HL-60 (cell line): ENCODE data around the gene AGR2.

Experiments
- GABPA ChIP-seq: IDR thresholded peaks from 2 replicates; pipeline ENCODE4 v1.6.1; 2012; ENCODE audit warnings: low read depth
- POLR2AphosphoS5 ChIP-seq: IDR thresholded peaks from 2 replicates; pipeline ENCODE4 v1.6.1; 2012; ENCODE audit warnings: low read depth
- TF ChIP-seq, protein P1 (sequence below): IDR thresholded peaks from one replicate; pipeline ENCODE4 v1.5.1; 2011; ENCODE audit warnings: low read length, control low read depth, inconsistent platforms; ENCODE audit not compliant: insufficient read depth
- TF ChIP-seq, protein P2 (sequence below): IDR thresholded peaks from 2 replicates; pipeline ENCODE4 v1.6.1; 2012; ENCODE audit warnings: low read depth; ENCODE audit not compliant: insufficient replicate concordance

DNA sequence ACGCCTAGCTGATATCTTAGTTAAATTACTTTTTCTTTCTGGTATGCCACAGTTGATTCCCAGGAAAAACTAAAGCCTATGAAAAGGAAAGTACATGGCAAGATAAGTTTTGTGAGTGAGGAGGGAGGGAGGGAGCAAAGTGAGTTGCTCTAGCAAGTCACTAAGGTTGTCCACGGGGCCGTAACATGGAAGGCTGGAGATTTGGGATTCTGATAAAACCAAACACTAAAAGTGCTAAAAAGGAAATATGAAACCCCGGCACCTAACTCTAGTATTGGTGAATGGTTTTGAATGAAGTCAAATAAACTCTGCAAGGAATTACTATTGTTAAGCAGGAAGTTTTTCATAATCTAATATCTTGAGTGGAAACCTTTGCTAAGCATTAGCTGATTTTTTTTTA, 1.7 kb downstream of the AGR2 start:
- TF ChIP-seq, protein P1, sequence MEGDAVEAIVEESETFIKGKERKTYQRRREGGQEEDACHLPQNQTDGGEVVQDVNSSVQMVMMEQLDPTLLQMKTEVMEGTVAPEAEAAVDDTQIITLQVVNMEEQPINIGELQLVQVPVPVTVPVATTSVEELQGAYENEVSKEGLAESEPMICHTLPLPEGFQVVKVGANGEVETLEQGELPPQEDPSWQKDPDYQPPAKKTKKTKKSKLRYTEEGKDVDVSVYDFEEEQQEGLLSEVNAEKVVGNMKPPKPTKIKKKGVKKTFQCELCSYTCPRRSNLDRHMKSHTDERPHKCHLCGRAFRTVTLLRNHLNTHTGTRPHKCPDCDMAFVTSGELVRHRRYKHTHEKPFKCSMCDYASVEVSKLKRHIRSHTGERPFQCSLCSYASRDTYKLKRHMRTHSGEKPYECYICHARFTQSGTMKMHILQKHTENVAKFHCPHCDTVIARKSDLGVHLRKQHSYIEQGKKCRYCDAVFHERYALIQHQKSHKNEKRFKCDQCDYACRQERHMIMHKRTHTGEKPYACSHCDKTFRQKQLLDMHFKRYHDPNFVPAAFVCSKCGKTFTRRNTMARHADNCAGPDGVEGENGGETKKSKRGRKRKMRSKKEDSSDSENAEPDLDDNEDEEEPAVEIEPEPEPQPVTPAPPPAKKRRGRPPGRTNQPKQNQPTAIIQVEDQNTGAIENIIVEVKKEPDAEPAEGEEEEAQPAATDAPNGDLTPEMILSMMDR, result no peak
- no peak for TF ChIP-seq GABPA
- TF ChIP-seq, protein P2, sequence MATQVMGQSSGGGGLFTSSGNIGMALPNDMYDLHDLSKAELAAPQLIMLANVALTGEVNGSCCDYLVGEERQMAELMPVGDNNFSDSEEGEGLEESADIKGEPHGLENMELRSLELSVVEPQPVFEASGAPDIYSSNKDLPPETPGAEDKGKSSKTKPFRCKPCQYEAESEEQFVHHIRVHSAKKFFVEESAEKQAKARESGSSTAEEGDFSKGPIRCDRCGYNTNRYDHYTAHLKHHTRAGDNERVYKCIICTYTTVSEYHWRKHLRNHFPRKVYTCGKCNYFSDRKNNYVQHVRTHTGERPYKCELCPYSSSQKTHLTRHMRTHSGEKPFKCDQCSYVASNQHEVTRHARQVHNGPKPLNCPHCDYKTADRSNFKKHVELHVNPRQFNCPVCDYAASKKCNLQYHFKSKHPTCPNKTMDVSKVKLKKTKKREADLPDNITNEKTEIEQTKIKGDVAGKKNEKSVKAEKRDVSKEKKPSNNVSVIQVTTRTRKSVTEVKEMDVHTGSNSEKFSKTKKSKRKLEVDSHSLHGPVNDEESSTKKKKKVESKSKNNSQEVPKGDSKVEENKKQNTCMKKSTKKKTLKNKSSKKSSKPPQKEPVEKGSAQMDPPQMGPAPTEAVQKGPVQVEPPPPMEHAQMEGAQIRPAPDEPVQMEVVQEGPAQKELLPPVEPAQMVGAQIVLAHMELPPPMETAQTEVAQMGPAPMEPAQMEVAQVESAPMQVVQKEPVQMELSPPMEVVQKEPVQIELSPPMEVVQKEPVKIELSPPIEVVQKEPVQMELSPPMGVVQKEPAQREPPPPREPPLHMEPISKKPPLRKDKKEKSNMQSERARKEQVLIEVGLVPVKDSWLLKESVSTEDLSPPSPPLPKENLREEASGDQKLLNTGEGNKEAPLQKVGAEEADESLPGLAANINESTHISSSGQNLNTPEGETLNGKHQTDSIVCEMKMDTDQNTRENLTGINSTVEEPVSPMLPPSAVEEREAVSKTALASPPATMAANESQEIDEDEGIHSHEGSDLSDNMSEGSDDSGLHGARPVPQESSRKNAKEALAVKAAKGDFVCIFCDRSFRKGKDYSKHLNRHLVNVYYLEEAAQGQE, result no peak
- no peak for TF ChIP-seq POLR2AphosphoS5
